ENCODE results near the gene PWP1.

DNA sequence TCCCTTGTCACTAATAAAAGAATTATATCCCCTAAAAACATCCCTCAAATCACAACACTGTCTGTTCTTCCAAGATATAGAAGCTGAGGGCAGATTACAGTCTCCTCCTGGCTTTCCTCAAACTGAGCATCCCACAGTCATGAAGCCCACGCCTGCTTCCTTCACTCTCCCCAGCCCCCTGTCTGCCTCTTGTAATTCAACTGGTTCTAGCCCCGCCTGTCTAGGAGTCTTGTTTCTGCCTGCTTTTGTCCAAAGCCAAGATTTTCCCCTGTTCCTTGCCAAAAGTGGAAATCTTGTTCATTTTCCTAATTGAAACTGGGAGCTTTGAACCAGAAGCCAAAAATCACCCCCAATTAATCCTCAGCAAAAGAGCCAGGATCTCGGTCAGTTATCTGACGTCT lies 35.9 kb upstream of the PWP1 start:
- TF ChIP-seq, protein P1, sequence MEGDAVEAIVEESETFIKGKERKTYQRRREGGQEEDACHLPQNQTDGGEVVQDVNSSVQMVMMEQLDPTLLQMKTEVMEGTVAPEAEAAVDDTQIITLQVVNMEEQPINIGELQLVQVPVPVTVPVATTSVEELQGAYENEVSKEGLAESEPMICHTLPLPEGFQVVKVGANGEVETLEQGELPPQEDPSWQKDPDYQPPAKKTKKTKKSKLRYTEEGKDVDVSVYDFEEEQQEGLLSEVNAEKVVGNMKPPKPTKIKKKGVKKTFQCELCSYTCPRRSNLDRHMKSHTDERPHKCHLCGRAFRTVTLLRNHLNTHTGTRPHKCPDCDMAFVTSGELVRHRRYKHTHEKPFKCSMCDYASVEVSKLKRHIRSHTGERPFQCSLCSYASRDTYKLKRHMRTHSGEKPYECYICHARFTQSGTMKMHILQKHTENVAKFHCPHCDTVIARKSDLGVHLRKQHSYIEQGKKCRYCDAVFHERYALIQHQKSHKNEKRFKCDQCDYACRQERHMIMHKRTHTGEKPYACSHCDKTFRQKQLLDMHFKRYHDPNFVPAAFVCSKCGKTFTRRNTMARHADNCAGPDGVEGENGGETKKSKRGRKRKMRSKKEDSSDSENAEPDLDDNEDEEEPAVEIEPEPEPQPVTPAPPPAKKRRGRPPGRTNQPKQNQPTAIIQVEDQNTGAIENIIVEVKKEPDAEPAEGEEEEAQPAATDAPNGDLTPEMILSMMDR (IDR thresholded peaks at IDR 0.05; ENCODE audit: borderline replicate concordance, extremely low read depth, low read length, poor library complexity, severe bottlenecking), result no peak
- no peak for TF ChIP-seq EZH2 (IDR thresholded peaks at IDR 0.05; ENCODE audit: borderline replicate concordance, low read depth, low read length, severe bottlenecking)
